Fibroblast of gingiva (primary cell): ENCODE data around the gene FAM167B.
A peak's percentile ranks its signal among the peaks of the same experiment; 100 is the strongest.

Experiments
- DNase-seq: peaks from one replicate; pipeline ENCODE4 v3.0.0-alpha.2; 2011; ENCODE audit warnings: low read depth

The FAM167B gene

DNA sequence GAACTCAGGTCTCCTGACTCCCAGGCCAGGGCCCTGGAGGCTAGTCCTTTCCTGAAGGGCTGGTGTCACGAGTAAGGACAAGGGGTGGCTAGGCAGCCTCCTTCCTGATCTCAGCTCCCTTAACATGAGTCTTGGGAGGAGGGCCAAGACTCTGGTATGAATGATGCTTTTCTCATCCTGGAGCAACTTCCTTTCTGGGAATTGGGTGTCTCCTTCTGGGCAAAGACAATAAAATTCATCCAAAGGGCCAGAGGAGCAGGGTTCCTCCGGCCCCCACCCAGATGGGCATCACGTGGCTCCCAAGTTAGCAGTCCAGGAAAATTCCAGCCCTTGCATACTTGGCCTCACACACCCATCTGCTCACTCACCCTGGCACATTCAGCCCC is at the start of gene FAM167B:
FAM167B (plus strand) TSS at position 335 of the 386 bp plus-strand sequence. CDS start 200 bp downstream, outside the sequence.
- DNase-seq = peak; percentile 83

- DNase-seq = no peak
Observed at GRCh38 chr1:32197837-32198236, 49.2 kb upstream of the FAM167B start.

DNA sequence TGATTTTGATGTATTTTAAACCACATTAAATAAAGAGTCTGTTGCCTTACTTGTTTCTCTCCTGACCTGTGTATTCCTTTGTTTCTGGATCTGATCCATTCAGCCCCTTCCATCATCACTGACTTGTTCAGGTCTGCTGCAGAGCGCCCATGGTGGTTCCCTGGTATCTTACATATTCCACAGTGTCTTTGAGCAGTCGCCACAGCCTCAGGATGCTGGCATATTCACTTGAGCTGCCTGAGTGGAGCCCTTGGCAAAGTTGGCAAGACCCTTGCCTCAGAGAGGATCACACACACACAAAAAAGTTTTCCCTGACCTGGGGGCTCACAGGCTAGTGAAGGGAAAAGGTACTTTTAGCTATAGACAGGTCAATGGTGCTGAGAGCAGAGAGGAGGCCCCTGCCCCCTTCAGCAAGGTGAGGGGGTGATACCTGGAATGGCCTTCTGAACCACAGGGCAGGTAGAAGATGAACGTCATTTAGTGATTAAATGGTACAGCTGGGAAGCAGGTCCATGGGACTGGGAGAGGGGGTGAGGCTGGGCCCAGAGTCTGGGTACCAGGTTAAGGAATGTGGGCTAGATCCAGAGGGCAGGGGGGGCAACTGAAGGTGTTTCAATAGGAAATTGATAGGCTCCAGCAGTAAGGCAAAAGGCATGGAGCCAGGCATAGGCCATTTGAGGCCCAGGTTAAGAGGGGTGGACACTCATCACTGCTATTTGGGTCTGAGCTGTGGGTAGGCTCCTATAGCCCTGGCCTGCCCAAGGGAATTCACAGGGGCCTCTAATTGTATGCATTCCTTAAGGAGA is 48.6 kb upstream of the FAM167B start:
- DNase-seq = no peak

DNA sequence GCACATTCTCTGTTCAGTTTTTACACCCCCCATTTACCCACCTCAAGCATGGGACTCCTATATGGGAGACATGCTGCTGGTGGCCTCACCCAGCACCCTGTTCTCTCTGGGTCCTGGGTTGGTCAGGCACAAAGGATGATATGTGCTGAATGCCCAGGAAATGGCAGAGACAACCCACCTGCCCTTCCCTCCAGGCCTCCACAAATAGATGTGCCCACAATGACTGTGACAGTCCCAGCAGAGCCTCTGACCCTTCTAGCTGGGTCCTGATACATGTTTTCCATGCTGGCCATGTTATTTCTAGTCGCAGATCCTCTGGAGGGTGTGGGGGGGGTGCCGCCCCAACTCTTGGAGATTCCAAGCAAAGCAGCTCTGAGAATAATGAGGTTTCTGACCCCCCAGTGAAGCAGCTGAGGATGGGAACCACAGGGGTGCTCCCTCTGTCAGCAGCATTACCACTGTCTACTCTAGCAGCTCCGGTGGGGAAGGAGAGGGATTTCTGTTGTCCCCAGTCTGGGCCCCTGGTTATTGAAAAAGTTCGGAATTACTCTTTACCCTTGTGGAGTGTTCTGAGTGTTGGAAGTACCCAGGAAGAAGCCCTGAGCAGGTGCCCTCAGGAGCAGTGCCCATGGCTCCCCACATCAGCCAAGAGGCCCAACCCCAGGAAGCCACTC is 47.8 kb upstream of the FAM167B start:
- DNase-seq = no peak

- peak; percentile 45 for DNase-seq
Observed at GRCh38 chr1:32199717-32200072, 47.3 kb upstream of the FAM167B start.

DNA sequence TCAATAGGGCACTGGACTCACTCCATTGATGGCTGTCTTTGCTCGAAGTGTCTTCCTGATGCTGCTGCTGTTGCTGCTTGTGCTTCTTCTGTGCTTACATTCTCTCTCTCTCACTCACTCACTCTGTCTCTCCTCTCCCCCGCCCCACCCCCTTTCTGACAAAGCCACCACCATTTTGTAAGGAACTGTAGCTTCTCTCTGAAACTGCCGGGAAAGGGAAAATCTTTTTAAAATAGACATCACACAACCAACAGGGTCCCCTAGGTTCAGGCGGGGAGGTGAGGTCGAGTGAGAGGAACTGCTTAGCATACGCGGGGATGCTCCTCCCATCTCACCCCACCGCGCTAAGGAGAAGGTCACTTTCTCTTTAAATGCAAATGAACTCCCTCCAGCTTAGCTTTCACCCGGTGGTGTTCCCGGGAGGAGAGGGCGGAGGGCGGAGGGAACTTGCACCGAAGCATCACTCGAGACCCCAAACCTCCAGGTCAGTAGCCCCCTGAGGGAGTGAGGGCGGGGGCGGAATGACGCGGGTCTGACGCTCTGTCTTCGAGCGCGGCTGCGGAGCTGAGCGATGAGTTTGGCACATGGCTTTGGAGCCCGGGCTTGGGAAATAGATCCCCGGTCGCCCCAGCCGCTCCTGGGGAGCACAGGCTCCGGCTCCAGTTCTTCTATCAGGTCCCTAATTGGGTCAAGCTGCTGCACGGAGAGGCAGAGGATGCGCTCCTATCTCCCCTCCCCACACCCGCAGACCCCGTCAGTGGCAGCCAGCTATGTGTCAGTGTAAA is 46.6 kb upstream of the FAM167B start, which contains the start of gene CCDC28B:
CCDC28B (plus strand) TSS at position 370 of the 785 bp plus-strand sequence. CDS start 1,341 bp downstream, outside the sequence.
- DNase-seq = peak; percentile 67

DNA sequence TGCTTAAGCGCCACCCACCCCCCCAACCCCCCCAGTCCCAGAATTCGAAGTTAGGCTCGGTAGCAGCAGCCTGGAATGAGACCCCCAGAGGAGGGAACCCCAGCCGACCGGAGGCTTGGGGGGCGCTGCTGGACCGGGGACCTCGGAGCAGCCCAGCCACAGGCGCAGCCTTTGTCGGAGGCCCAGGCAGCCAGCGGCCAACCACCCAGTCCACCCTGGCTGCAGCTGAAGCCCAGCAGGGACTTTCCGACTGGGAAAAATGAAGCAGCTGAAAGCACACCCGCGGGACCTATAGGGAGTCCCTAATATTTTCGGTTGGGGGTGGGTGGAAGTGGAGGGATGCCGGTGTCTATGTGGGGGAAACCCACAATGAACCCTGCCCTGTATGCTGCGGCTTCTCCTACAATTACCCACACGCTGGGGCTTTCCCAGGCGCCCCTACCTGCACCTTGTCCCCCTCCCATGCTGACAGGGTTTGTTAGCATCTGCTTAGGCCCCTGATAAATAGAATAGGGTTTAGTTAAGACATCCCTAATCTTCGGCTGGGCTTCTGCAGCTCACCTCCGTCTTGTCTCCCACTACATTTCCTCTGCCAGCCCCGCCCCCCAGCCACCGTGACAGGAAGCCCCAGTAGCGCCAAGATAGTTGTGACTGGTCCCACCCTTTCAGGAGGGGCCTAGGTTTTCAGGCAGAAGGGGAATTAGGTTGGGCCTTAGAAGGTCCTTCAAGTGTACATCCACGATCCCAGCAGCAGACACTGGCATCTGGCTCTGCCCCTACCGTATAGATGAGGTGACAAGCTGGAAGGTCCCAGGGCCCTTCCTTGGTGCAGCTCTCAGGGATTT is 45.8 kb upstream of the FAM167B start:
- peak; percentile 44 for DNase-seq

- DNase-seq = no peak
Observed at GRCh38 chr1:32204943-32205361, 42.1 kb upstream of the FAM167B start.

- DNase-seq = peak; percentile 72
Observed at GRCh38 chr1:32205401-32206370, 41.3 kb upstream of the FAM167B start, which contains the start of gene IQCC. Gene IQCC, plus strand, starts transcription at chr1:32205671. Its CDS starts 11 bp downstream, at chr1:32205682.

DNA sequence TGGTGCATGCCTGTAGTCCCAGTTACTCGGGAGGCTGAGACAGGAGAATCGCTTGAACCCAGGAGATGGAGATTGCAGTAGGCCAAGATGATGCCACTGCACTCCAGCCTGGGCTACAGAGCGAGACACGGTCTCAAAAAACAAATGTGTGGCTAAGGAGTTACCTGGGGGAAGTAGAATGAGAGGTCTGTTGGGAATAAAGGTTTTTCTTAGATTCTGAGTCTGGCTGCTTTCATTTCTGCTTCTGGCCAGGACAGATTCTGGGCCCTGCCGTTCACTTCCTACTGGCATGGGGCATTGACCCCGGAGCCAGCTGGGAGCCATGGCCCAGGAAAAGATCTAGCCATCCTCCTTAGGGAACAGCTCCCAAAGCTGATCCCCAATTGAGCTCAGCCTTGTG is 38.6 kb upstream of the FAM167B start:
- DNase-seq = no peak

DNA sequence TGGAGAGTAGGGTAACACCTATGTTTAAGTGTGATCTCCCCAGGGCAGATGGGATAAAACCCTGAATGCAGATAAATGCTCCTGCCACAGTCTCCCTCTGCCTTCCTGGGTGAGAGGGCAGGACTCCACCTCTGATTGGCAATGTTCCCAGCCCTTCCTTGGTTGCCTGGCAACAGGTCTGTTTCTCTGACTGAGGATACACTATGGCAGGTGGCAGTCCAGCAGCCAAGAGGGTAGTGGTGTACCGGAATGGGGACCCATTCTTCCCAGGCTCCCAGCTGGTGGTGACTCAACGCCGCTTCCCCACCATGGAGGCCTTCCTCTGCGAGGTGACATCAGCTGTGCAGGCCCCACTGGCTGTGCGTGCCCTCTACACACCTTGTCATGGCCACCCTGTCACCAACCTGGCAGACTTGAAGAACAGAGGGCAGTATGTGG is 38.1 kb upstream of the FAM167B start, which contains the start of gene DCDC2B:
DCDC2B (plus strand) TSS at position 199 of the 438 bp plus-strand sequence; CDS start at position 204, 5 bp downstream.
- DNase-seq = no peak

DNA sequence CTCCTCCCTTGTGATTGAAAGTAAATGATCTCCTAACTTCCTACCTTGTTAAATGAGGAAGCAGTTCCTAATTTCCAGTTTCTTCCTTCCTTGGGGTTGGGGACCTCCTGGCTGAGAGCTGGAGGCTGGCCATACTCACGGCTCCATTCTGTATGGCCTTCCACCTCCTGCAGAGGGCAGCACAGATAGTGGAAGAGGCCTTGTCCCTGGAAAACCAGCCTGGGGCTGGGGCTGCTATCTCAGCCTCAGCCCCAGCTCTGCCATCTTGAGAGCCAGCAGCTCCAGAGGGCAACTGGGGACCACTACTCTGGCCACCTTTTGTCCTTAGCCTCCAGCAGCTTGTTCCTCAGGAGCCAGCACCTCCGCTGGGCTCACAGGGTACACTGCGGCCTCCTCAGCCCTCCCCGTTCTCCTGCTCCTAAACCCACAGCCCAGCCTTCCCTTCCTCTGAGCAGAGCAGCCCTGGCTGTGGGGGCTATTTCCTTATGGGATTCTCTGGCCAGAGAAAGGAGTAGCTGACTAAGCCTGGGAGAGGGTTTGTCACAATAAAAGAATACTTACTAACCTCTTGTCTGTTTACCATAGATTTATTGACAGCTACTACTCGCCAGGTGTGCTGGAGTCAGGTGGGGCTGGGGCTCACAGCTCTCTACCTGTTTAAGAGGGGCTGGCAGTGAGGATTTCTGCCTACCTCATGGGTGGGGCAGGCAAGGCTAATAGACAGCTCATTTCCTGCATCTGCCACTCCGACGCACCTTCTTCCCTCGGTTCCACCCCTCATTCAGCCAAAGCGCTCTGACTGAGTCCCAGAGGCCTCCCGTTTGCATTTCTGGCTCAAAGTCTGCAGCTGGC is 31.2 kb upstream of the FAM167B start:
- DNase-seq = peak; percentile 47

DNA sequence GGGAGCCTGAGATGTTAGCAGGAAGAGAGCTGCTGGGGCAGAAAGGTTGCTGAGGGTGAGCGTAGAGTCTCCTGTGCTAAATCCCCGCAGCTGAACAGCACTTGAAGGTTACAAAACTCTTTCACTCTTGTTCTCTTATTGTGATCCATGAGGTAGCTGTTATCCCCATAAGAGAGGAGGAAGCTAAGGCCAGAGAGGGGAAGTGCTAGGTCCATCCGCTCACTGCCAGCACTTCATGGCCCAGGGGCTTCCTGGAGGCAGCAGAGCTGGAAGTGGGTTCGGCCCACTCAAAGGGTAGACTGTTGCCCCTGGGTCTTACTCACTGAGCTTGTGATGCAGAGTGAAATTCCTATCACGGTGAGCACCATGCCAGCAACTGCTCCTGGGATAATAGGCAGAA is 30.5 kb upstream of the FAM167B start:
- no peak for DNase-seq

GRCh38 chr1:32219022-32219421 is 28.0 kb upstream of the FAM167B start:
- peak; percentile 69 for DNase-seq

DNA sequence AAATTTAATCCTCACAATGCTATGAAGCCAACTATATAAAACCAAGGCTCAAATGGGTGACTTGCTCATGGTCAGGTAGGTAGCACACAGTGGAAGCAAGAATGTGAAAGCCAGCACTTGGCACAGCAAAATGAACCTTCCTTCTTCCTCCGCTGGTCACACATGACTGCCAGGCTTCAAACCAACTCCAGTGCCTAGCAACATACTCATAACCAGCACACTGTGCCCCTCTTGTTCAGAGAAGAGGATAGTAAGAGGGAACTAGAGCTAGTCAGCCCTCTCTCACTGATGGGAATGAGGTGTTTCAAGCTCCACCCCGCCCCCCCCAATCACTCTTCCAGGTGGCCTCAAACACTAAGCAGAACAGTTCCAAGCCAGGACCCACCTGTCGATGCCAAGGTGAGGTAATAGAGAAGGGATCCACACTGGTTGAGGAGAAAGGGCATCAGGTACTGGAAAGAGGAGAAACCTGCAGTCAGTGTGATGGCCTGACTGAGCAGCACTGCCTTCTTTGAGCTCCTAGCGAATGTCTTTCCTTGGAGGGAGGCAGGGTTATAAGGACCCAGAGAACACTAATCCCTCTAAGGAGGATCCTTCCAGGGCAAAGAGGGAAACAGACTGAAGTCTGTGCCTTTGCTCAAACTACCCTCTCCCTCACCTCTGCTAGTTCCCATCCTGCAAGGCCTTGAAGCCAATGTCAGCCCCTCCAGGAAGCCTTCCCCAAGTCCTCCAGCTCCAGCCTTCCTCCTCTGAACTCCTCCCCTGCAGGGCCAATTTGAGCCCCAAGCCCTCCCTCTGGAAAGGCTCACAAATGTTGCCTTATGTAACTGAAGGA is 26.1 kb upstream of the FAM167B start:
- no peak for DNase-seq

DNA sequence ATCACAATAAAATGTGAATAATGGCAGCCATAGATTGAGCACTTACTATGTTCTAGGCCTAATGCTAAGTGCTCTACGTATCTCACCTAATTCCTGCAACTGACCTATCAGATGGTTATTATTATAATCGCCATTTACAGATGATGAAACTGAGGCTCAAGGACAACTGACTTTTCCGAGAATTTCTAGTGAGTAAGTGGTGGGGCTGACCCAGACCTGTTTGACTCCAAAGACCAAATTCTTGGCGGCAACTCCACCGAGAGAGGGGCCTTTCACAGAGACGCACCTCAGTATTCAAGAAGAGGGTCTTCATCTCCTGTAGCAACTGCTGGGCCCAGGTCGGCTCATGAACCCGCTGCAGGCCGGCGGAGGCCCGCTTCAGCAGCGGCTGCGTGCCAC is 25.4 kb upstream of the FAM167B start:
- no peak for DNase-seq

DNA sequence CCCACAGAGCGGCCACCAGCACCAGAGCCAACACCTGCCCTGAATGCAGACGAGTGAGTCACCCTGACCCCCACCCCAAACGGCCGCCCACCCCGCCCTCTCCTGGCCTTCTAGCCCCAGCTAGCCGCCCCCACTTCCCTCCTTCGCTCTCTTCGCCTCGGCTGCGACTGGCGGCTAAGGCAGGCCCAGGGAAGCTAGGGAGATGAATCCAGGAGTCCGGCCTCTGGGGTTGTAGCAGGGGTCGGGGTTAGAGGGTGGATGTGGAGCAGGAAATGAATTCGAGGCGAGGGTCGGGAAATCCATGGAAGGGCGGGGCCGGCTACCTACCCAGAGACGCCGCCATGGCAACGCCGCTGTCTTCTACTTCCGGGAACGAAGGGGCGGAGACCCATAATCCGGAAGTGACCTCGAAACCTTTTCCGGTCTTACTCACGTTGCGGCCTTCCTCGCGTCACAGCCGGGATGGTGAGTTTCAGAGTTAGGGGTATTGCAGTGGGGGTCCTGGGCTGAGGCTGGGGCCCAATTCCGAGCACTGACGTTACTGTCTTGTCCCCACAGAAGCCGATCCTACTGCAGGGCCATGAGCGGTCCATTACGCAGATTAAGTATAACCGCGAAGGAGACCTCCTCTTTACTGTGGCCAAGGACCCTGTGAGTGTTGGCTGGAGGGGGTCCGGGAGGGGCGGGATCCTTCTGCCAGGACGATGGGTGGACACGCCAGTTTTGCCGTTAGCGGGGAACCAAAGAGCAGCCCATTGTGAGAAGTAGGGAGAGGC is 24.9 kb upstream of the FAM167B start, which contains the start of the genes EIF3I and TMEM234:
EIF3I (plus strand) TSS at position 428 of the 776 bp plus-strand sequence; CDS start at position 463, 35 bp downstream.
TMEM234 (minus strand) TSS at position 374 of the 776 bp plus-strand sequence; CDS start at position 343, 31 bp downstream.
- peak; percentile 88 for DNase-seq
